Ectodermal cell (in vitro differentiated cells): Measurements from ENCODE around the gene DIPK1A.

Source experiments
- H3K27ac ChIP-seq: 2 replicates; pipeline ENCODE4 v1.7.0; 2013; ENCODE audit warnings: mild to moderate bottlenecking, low read depth, low read length; ENCODE audit not compliant: insufficient read depth, poor library complexity, severe bottlenecking
- H3K27me3 ChIP-seq: 2 replicates; pipeline ENCODE4 v1.7.0; 2013; ENCODE audit warnings: mild to moderate bottlenecking, low read length; ENCODE audit not compliant: insufficient read depth, control insufficient read depth, poor library complexity, severe bottlenecking
- H3K36me3 ChIP-seq: one replicate; pipeline ENCODE4 v1.7.0; 2013; ENCODE audit warnings: low read length; ENCODE audit not compliant: control insufficient read depth, insufficient read depth
- H3K4me1 ChIP-seq: one replicate; pipeline ENCODE4 v1.7.0; 2013; ENCODE audit warnings: low read length; ENCODE audit not compliant: control insufficient read depth, insufficient read depth
- H3K4me3 ChIP-seq: 2 replicates; pipeline ENCODE4 v1.7.0; 2013; ENCODE audit warnings: low read depth, low read length, control low read depth; ENCODE audit not compliant: insufficient read depth
- H3K9me3 ChIP-seq: 2 replicates; pipeline ENCODE4 v1.7.0; 2013; ENCODE audit warnings: mild to moderate bottlenecking, low read length, moderate library complexity; ENCODE audit not compliant: control insufficient read depth
- WGBS, 2 experiments: methylation state at CpG; one replicate each; pipeline ENCODE4 v1.1.7; 2013; ENCODE audit warnings: missing lambda C conversion rate in 2 of 2; 5-methylcytosine and 5-hydroxymethylcytosine counted together

DIPK1A gene

DNA sequence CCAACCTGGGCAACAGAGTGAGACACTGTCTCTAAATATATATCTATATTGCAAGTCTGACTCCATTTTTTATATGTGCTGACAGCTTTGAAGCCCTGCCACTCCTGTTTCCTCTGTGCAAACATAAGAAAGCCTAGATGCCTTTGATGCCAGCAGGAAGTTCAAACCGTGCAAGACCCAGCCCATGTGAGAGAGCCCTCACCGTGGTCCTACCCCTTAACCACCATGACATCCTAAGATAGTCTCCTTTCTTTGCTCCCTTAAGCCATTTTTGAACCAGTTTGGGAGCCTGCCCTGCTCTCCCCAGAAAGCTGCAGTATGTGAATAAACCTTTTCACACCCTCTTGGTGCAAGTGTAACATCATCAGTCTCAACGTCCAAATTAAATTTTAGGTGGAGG, 3.7 kb upstream of the DIPK1A start:
- 84 to 89% methylated on average over 3 of the region's 3 CpGs for WGBS, 2 experiments
- Histone ChIP-seq H3K27me3 (peaks cover 13% of the 10 kb centered on the region), H3K4me1 (peaks cover 7% of the 10 kb centered on the region), H3K4me3 (no peak overlapping the region), H3K36me3 (no peaks in the 10 kb centered on the region), H3K9me3 (no peaks in the 10 kb centered on the region), H3K27ac (no peak overlapping the region)

DNA sequence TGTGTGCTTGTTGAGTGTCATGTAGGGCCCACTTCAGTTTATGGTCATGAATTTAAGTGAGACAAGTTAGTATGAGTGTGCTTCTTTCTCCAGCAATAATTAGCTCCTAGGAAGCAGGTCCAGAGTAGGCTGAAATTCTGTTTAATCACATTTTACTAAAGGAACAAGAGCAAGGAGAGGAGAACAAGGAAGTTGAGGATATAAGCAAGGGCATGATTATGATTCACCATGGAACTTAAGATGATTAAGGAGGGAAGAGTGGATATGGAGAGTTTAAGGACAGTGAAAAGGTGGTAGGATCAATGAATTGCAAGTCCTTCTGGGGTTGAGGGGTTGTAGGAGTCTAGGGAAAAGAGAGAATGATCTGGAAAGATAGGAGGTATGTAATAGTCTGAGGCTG, 3.1 kb upstream of the DIPK1A start:
- H3K9me3 ChIP-seq = no peaks in the 10 kb centered on the region
- no peaks in the 10 kb centered on the region for H3K36me3 ChIP-seq
- no peak overlapping the region for H3K4me3 ChIP-seq
- no peak overlapping the region for H3K27ac ChIP-seq
- peaks cover 17% of the 10 kb centered on the region for H3K27me3 ChIP-seq
- H3K4me1 ChIP-seq = peaks cover 7% of the 10 kb centered on the region

DNA sequence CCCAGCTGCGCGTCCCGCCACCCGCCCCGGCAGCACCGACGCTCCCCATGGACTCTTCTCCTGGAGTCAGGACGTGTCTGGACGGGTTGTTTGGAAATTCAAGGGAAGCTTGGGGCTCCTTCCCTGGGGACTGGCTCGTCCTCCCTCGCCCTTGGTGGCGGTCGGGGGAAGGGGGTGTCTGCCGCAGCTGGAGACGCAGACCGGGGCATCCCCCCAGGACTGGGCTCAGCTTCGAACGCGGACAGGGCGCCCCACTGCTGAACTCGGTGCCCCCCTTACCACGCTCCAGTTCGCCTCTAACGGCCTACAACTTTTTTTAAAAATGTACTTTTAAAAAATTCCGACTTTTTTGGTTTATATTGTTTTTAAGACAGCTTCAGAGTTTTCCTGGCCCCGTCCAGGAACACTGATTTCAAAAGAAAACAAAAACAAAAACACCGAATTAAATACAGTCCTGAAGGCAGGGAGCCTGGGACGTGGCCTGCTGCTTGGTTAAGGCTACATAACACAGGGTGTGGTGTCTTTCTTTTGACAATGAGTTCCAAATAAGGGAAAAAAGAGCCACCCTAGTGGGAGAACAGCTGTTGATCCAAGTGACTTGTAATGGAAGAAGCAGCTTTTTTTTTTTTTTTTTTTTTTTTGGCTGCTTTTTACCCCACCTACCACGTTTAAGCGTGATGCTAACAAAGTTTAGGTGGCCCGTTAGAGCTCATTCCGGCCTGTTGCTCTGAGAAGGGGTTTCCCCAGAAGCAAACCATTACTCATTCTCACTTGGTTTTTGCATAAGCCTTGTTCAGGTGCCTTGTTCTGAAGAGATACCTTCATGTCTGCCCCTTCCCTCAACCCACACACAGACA, 862 bp upstream of the DIPK1A start:
- Histone ChIP-seq H3K4me1 (peaks cover 3% of the 10 kb centered on the region), H3K27me3 (peaks cover 17% of the 10 kb centered on the region)
- WGBS, 2 experiments = 1% methylated on average over 28 to 32 of the region's 32 CpGs

DNA sequence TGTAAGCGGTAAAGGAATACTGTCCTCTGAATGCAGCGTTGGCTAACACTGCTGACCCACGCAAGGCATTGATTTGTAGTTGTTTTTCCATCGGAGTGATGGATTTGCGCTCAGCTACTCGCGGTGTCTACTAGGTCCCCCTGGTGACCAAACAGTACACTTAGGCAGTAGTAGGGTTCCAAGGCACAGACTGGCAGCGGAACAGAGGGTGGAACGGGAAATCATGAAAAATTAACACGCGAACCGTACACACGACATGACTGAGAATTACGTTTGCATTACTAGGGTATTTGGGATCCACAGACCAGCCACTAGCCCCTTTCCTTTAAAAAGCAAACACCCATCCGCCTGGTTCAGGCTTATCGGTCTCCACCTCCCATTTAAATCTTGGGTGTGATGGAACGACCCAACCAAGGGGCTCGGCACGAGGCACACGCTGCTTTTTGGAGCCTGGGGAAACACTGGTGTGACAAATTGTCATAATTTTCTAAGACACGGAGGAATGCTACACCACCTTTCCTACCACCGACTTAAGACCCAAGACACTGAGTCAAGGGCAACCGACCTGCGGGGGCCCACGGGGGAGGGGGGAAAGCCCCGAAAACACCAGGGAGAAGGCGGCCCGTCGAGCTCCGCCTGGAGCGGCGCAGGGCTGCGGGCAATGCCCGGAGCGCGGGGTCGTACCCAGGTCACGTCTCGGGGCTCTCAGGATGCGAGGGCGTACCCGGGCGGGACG, 699 bp downstream of the DIPK1A start:
- Histone ChIP-seq H3K4me3 (peak overlapping the region; percentile 85), H3K9me3 (no peaks in the 10 kb centered on the region), H3K4me1 (peaks cover 3% of the 10 kb centered on the region), H3K27me3 (peaks cover 17% of the 10 kb centered on the region), H3K36me3 (no peaks in the 10 kb centered on the region), H3K27ac (no peak overlapping the region)
- WGBS, 2 experiments = 3 to 4% methylated on average over 44 of the region's 44 CpGs

More for the DNA sequence above, 862 bp upstream of the DIPK1A start:
- H3K4me3 ChIP-seq = peak overlapping the region; percentile 85
- no peaks in the 10 kb centered on the region for H3K9me3 ChIP-seq
- peak overlapping the region; percentile 16 for H3K27ac ChIP-seq
- H3K36me3 ChIP-seq = no peaks in the 10 kb centered on the region

DNA sequence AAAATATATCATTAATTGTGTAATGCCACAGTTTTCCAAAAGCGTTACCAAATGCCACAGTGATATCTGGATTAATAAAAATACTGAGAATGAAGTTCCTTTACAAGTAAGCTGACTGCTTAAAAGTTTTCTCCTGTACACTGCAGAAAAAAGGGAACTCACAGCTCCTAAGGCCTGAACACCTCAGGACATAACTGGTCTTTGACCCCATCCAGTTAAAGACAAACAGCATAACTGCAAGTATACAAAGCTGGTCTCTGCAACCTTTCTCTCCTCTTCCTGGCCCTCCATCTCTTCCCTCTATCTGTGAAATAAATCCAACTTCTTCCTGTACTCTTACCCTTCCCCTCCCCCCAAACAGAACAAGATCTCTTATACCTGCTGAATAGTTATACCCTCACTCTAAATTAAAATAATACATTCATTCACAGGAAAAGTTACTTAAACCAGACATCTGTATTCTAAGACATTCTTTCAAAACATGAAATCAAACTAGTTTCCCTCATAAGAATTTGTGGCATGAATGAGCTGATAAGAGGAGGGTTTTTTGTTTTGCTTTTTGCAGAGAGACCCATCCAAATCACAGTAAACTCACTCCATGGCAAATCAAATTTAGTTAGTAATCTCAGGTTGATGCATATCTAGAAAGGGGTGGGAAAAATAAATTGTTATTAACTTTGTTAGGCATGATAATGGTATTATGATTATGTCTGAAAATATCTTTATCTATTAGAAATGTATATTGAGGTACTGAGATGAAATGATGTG, 2.9 kb downstream of the DIPK1A start:
- H3K9me3 ChIP-seq = no peaks in the 10 kb centered on the region
- WGBS, 2 experiments = 100% methylated on average over 1 of the region's 1 CpG; no CpG with 5 or more reads in 1 of the 2 experiments
- H3K36me3 ChIP-seq = no peaks in the 10 kb centered on the region
- peaks cover 13% of the 10 kb centered on the region for H3K27me3 ChIP-seq
- H3K4me3 ChIP-seq = no peak overlapping the region
- peaks cover 3% of the 10 kb centered on the region for H3K4me1 ChIP-seq
- no peak overlapping the region for H3K27ac ChIP-seq

DNA sequence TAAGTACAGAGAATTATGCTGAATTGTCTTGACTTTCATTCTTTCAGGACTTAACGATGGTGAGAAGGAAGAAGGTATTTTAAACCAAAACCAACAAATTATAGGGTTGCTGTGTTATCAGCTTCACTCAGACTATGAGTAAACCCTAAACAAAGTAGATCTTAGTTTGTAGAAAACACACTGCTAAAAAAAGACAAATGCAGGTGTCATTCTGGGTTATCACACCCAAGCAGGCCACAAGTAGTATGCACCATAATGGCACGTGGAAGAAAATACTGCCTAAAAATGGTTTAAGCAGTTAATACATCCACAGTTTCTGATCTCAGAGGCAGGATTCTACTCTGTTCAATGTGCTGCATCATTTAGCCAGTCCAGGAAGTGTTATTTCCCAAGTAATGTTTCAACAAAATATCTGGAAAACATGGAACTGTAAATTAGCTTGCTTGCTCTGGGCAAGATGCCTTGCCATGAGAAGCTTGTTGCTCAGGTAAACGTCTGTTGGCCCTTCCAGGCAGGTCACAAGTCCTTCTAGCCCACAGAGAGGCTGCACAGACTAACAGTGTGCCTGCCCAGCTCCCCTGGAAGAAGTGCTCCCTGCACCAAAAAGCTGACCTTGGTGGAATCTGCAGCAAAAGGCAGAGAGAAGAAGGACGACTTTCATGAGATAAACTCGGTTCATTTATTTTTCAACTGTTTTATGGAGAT, 4.1 kb downstream of the DIPK1A start:
- WGBS, 2 experiments = 82% methylated on average over 4 to 5 of the region's 5 CpGs
- H3K27me3 ChIP-seq = peaks cover 13% of the 10 kb centered on the region
- no peak overlapping the region for H3K4me3 ChIP-seq
- H3K27ac ChIP-seq = no peak overlapping the region
- no peaks in the 10 kb centered on the region for H3K9me3 ChIP-seq
- H3K4me1 ChIP-seq = peaks cover 1% of the 10 kb centered on the region
- no peaks in the 10 kb centered on the region for H3K36me3 ChIP-seq

DNA sequence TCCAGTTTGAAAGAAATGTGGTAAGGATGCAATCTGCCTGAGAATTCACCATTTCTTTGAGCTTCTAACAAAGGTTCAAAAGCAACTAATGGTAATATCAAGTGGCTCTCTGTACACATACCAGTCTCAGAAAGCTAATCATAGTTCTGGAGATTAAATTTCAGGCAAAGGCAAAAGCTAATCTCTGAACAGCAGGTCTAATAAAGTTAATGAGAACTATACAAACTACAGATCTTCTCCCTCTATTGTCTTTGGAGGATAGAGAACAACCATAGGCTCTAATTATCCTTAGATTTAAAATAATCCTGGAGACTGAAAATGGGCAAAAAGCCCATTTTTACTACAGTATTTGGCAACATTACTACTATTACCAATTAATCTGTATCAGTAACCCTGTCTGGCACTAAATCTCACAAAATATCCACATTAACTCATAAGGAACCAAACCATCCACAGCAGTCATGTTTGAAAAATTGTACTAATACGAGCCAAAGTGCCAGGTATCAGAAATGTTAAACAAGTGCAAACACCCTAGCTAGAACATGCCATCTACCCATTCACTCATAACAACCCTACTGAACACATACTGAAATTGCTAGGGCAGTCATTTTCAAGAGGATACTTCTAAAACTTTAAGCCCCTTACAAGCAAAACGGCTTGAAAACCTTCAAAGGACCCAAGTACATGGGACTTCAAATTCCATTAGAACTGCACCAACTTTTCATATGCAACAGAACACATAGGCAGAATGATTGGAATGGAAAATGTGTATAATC, 4.8 kb downstream of the DIPK1A start:
- Histone ChIP-seq H3K27me3 (peaks cover 13% of the 10 kb centered on the region), H3K4me1 (no peaks in the 10 kb centered on the region), H3K9me3 (no peaks in the 10 kb centered on the region), H3K36me3 (no peaks in the 10 kb centered on the region), H3K27ac (no peak overlapping the region), H3K4me3 (no peak overlapping the region)
- 91 to 94% methylated on average over 2 of the region's 2 CpGs for WGBS, 2 experiments

DNA sequence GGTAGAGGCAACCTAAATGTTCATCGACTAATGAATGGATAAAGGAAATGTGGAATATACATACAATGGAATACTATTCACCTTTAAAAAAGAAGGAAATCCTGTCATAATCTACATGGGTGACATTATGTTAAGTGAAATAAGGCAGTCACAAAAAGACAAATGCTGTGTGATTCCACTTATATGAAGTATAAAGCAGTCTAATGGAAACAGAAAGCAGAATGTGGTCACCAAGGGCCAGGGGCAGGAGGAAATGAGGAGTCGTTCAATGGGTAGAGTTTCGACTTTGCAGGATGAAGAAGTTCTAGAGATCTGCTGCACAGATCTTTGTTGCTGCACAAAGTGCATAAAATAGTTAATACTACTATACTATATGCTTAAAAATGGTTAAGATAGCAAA, 7.8 kb downstream of the DIPK1A start:
- H3K4me1 ChIP-seq = peaks cover 4% of the 10 kb centered on the region
- H3K9me3 ChIP-seq = no peaks in the 10 kb centered on the region
- H3K36me3 ChIP-seq = no peaks in the 10 kb centered on the region
- 98 to 100% methylated on average over 2 of the region's 3 CpGs for WGBS, 2 experiments
- no peak overlapping the region for H3K4me3 ChIP-seq
- no peak overlapping the region for H3K27ac ChIP-seq
- H3K27me3 ChIP-seq = no peaks in the 10 kb centered on the region

DNA sequence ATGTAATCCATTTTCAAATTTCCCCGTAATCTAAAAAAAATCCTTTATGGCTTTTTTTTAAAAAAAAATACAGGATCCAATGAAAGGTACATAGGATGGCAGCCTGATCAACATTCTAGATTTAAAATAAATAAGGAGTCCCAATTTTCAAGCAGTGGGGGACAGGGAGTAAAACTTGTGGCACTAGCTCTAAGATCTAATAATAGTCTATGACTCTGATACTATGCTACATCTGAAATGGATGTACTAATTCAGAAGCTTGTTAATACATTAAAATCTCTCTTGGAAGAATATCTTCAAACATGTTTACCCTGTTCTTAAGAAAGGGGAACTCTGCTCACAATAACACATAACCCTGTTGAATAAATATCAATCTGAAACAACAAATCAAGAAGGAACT, 8.5 kb downstream of the DIPK1A start:
- no peaks in the 10 kb centered on the region for H3K27me3 ChIP-seq
- no peaks in the 10 kb centered on the region for H3K9me3 ChIP-seq
- no peak overlapping the region for H3K27ac ChIP-seq
- H3K4me1 ChIP-seq = peaks cover 4% of the 10 kb centered on the region
- H3K4me3 ChIP-seq = no peak overlapping the region
- 100% methylated on average over 1 of the region's 1 CpG for WGBS, 2 experiments
- no peaks in the 10 kb centered on the region for H3K36me3 ChIP-seq
